ENCODE results near the gene EED. TPM values are rescaled to one million over a fixed set of nuclear protein-coding genes. Genes with fewer than 3 reads are reported as not detected.
"Not testable (repeated sequence)": the region's sequence is repeated elsewhere in the genome, so short reads cannot be mapped to it uniquely, and the experiment has no call there.

The EED gene
- total RNA-seq, 1 donor from 2014 or later = 44.7 TPM

DNA sequence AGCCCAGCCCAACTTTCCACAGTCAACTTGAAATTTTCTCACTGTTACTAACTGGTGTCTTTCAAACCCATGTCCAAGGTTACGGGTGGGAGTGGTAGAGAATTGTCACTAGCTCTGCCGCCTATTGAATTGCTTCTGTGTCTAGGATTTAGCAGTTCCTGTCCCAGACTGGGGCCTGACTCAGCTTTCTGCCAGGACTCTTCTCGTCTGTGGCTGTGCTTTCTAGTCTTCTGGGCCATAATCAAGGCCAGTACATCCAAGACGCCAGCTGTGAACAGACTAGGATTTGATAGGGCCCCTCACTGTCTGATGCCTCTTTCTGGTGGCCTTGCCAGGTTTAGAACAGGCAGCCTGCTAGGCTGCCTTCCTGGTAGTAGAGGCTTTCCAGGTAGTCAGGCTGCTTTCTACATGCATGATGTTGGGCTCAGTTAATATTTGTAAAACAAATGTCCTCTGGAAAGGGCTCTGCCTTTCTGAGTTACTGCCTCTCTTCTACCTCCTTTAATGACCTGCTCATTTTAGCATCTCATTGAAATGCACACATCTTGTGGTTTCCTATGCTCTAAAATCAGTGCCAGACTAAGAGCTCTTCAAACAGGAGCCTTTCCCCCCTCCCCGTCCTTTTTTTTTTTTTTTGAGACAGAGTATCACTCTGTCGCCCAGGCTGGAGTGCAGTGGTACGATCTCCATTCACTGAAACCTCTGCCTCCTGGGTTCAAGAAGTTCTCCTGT is 44.4 kb downstream of the EED start:
- Mint-ChIP-seq H3K4me1 (ENCODE audit: unreplicated experiment) (no peaks in the 10 kb centered on the region), H3K9me3 (no peaks in the 10 kb centered on the region), H3K27ac (peak overlapping the region; percentile 13), H3K36me3 (no peaks in the 10 kb centered on the region), H3K4me3 (no peak overlapping the region), H3K27me3 (no peaks in the 10 kb centered on the region)
- DNase-seq (ENCODE audit: extremely low spot score, unreplicated experiment) = no peak
- TF ChIP-seq, protein P1, sequence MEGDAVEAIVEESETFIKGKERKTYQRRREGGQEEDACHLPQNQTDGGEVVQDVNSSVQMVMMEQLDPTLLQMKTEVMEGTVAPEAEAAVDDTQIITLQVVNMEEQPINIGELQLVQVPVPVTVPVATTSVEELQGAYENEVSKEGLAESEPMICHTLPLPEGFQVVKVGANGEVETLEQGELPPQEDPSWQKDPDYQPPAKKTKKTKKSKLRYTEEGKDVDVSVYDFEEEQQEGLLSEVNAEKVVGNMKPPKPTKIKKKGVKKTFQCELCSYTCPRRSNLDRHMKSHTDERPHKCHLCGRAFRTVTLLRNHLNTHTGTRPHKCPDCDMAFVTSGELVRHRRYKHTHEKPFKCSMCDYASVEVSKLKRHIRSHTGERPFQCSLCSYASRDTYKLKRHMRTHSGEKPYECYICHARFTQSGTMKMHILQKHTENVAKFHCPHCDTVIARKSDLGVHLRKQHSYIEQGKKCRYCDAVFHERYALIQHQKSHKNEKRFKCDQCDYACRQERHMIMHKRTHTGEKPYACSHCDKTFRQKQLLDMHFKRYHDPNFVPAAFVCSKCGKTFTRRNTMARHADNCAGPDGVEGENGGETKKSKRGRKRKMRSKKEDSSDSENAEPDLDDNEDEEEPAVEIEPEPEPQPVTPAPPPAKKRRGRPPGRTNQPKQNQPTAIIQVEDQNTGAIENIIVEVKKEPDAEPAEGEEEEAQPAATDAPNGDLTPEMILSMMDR (conservative IDR thresholded peaks at IDR 0.05) = no peak

DNA sequence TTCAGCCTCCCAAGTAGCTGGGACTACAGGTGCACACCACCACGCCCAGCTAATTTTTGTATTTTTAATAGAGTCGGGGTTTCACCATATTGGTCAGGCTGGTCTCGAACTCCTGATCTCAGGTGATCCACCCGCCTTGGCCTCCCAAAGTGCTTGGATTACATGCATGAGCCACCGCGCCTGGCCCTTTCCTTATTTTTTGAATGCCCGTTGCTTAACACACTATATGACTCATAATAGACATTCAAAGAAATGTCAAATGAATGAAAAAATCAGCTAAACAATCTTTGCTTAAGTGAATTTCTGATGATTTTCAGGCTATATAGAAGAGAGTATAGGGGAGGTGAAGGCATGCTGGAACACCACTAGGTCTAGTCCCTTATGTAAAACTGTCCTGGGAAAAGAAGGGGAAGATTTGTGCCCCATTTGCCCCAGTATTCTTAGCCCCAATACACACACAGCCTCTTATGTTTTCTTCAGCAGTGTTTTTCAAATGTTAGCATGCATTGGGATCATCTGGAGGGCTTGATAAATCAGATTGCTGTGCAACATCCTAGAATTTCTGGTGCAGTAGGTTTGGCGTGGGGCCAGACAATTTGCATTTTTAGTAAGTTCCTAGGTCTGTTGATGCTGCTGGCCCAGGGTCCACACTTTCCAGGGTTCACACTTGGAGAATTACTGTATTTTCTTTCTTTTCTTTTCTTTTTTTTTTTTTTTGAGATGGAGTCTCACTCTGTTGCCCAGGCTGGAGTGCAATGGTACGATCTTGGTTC is 45.1 kb downstream of the EED start:
- not testable (repeated sequence) for H3K4me1 Mint-ChIP-seq (ENCODE audit: unreplicated experiment); H3K27me3 Mint-ChIP-seq; H3K9me3 Mint-ChIP-seq; H3K4me3 Mint-ChIP-seq; H3K36me3 Mint-ChIP-seq; DNase-seq (ENCODE audit: extremely low spot score, unreplicated experiment)
- H3K27ac Mint-ChIP-seq = peak overlapping the region; percentile 13

DNA sequence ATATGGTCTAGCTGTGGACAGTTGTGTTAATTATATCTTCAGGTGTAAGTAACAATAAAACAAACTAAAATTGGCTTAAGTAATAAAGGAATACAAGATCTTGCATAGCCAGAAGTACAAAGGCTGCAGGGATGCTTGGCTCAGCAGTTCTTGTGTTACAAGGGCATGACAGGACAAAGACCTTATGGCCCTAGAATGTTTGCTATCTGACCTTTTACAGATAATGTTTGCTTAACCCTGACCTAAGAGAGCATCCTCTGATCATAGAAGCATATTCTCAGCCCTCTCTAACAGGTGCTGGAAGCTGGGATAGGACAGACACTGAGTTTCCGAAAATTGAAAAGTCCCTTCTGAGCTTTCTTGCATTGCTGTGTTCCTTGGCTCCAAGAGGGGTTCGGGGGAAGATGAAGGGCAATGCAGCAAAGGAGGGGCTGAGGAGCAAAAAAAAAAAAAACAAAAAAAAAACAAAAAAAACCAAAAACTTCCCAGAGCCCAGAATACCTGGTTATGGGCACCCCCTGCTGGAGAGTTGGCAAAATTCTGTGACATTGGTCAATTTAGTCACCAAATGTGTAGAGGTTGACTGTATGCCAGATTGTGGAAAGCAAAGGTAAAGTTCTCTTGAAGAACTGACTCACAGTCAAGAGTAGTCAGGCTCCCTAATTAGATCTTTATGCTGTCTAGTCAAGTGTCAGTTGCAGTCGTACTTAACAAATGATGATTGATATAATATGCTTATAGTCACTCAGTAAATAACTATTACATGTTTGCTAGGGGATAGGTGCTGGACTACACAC is 47.1 kb downstream of the EED start:
- no peak overlapping the region for H3K27ac Mint-ChIP-seq
- no peaks in the 10 kb centered on the region for H3K36me3 Mint-ChIP-seq
- no peaks in the 10 kb centered on the region for H3K9me3 Mint-ChIP-seq
- no peak for DNase-seq (ENCODE audit: extremely low spot score, unreplicated experiment)
- TF ChIP-seq, protein P1 (conservative IDR thresholded peaks at IDR 0.05) = peak; percentile 87
- no peaks in the 10 kb centered on the region for H3K4me1 Mint-ChIP-seq (ENCODE audit: unreplicated experiment)
- H3K27me3 Mint-ChIP-seq = no peaks in the 10 kb centered on the region
- H3K4me3 Mint-ChIP-seq = no peak overlapping the region

DNA sequence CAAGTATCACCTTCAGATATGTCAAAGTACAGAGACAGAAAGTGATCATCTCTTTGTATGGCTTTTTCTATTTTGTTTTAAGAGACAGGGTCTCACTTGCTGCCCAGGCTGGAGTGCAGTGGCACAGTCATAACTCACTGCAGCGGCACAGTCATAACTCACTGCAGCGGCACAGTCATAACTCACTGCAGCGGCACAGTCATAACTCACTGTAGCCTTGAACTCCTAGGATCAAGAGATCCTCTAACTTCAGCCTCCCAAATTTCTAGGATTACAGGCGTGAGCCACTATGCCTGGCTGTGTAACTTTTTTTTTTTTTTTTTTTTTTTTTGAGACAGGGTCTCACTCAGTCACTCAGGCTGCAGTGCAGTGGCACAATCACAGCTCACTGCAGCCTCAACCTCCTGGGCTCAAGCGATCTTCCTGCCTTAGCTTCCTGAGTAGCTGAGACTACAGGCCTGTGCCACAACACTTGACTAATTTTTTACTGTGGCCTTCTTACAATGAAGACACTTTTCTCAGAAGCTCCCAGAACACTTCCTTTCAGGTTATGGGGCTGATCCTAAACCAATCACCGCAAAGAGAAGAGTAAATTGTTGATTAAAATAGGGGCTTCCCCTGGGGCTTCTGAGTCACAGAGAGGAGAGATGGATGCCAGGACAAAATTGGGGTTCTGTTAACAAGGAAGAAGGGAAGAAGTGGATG is 48.5 kb downstream of the EED start:
- Mint-ChIP-seq H3K36me3 (no peaks in the 10 kb centered on the region), H3K27me3 (no peaks in the 10 kb centered on the region), H3K27ac (no peak overlapping the region), H3K9me3 (no peaks in the 10 kb centered on the region), H3K4me1 (ENCODE audit: unreplicated experiment) (no peaks in the 10 kb centered on the region), H3K4me3 (no peak overlapping the region)
- TF ChIP-seq, protein P1 (conservative IDR thresholded peaks at IDR 0.05) = no peak
- no peak for DNase-seq (ENCODE audit: extremely low spot score, unreplicated experiment)

DNA sequence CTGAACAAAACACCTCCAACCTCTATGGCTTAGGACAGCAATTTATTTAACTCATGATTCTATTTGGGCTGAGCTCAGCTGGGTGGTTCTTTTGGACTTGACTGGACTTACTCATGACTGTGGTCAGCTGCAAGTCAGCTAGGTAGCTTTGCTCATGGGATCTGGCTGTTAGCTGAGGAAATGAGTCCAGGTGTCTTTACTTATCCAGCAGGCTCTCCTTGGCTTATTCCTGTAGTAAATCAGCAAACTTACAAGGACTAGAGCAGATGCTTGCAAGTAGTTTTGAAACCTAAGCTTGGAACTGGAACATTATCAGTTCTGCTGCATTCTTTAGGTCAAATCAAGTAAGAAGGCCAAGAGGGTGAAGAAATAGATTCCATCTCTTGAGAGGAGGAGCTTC is 49.5 kb downstream of the EED start:
- H3K4me1 Mint-ChIP-seq (ENCODE audit: unreplicated experiment) = no peaks in the 10 kb centered on the region
- H3K36me3 Mint-ChIP-seq = no peaks in the 10 kb centered on the region
- TF ChIP-seq, protein P1 (conservative IDR thresholded peaks at IDR 0.05) = no peak
- no peaks in the 10 kb centered on the region for H3K27me3 Mint-ChIP-seq
- no peaks in the 10 kb centered on the region for H3K9me3 Mint-ChIP-seq
- no peak overlapping the region for H3K4me3 Mint-ChIP-seq
- DNase-seq (ENCODE audit: extremely low spot score, unreplicated experiment) = no peak
- no peak overlapping the region for H3K27ac Mint-ChIP-seq
